ENCODE data around the gene FTL. TPM values are rescaled to one million over a fixed set of nuclear protein-coding genes. Genes with fewer than 3 reads are reported as not detected.

The FTL gene
- total and polyA plus RNA-seq, 4 donors = 2,528 to 16,395 (median 12,201) TPM

GRCh38 chr19:48970139-48970766 is 5.1 kb downstream of the FTL start:
- Histone ChIP-seq H3K36me3 (ENCODE audit: control insufficient read depth in 4 of 4, insufficient read depth in 3 of 4, low read depth in 1 of 4, low read length in 3 of 4) (peaks cover 5 to 18% (median 14%) of the 10 kb centered on the region in 4 donors), H3K9me3 (ENCODE audit: control insufficient read depth in 4 of 4, low read length in 3 of 4) (no peaks in the 10 kb centered on the region), H3K4me3 (ENCODE audit: low read depth in 1 of 3, low read length in 3 of 3) (no peak overlapping the region), H3K9ac (ENCODE audit: low read depth in 1 of 2, low read length in 2 of 2) (no peak overlapping the region), H3K27ac (ENCODE audit: low read depth in 1 of 2, low read length in 2 of 2) (no peak overlapping the region), H3K27me3 (ENCODE audit: control insufficient read depth in 4 of 4, insufficient read depth in 4 of 4, low read length in 3 of 4) (no peaks in the 10 kb centered on the region), H3K4me1 (ENCODE audit: control insufficient read depth in 4 of 4, insufficient read depth in 4 of 4, low read length in 3 of 4) (peaks cover 0 to 19% (median 15%) of the 10 kb centered on the region in 4 donors)
- WGBS = 93% methylated on average over 23 of the region's 23 CpGs
- DNase-seq (ENCODE audit: low spot score) = no peak
- TF ChIP-seq RXRA (IDR thresholded peaks at IDR 0.05) (no peak), RAD21 (IDR thresholded peaks at IDR 0.05) (no peak), TAF1 (conservative IDR thresholded peaks at IDR 0.05) (no peak), NR2F2 (IDR thresholded peaks at IDR 0.05) (no peak), HNF4A (conservative IDR thresholded peaks at IDR 0.05) (no peak), FOXA2 (IDR thresholded peaks at IDR 0.05) (no peak), CTCF (IDR thresholded peaks at IDR 0.05; ENCODE audit: low read depth, low read length, missing input control) (no peak), YY1 (IDR thresholded peaks at IDR 0.05) (no peak), ATF3 (IDR thresholded peaks at IDR 0.05) (no peak)

GRCh38 chr19:48970923-48971395 is 5.8 kb downstream of the FTL start:
- DNase-seq (ENCODE audit: low spot score) = peak; percentile 92
- Histone ChIP-seq H3K9ac (ENCODE audit: low read depth in 1 of 2, low read length in 2 of 2) (no peak overlapping the region), H3K4me1 (ENCODE audit: control insufficient read depth in 4 of 4, insufficient read depth in 4 of 4, low read length in 3 of 4) (peaks cover 0 to 18% (median 15%) of the 10 kb centered on the region in 4 donors), H3K27ac (ENCODE audit: low read depth in 1 of 2, low read length in 2 of 2) (no peak overlapping the region), H3K9me3 (ENCODE audit: control insufficient read depth in 4 of 4, low read length in 3 of 4) (no peaks in the 10 kb centered on the region), H3K27me3 (ENCODE audit: control insufficient read depth in 4 of 4, insufficient read depth in 4 of 4, low read length in 3 of 4) (no peaks in the 10 kb centered on the region), H3K36me3 (ENCODE audit: control insufficient read depth in 4 of 4, insufficient read depth in 3 of 4, low read depth in 1 of 4, low read length in 3 of 4) (peaks cover 5 to 20% (median 14%) of the 10 kb centered on the region in 4 donors), H3K4me3 (ENCODE audit: low read depth in 1 of 3, low read length in 3 of 3) (no peak overlapping the region)
- 29% methylated on average over 19 of the region's 19 CpGs for WGBS
- TF ChIP-seq FOXA1 (IDR thresholded peaks at IDR 0.05) = no peak
- peak; percentile 83 for TF ChIP-seq CTCF (IDR thresholded peaks at IDR 0.05; ENCODE audit: low read depth, low read length, missing input control)
- TF ChIP-seq RAD21 (IDR thresholded peaks at IDR 0.05) = peak; percentile 89 to 92

- H3K4me3 ChIP-seq (ENCODE audit: low read depth in 1 of 3, low read length in 3 of 3) = no peak overlapping the region
- H3K4me1 ChIP-seq (ENCODE audit: control insufficient read depth in 4 of 4, insufficient read depth in 4 of 4, low read length in 3 of 4) = no peaks in the 10 kb centered on the region
- H3K9me3 ChIP-seq (ENCODE audit: control insufficient read depth in 4 of 4, low read length in 3 of 4) = no peaks in the 10 kb centered on the region
- peaks cover 1 to 31% (median 12%) of the 10 kb centered on the region in 4 donors for H3K36me3 ChIP-seq (ENCODE audit: control insufficient read depth in 4 of 4, insufficient read depth in 3 of 4, low read depth in 1 of 4, low read length in 3 of 4)
- DNase-seq (ENCODE audit: low spot score) = peak; percentile 52
- H3K9ac ChIP-seq (ENCODE audit: low read depth in 1 of 2, low read length in 2 of 2) = no peak overlapping the region
- H3K27me3 ChIP-seq (ENCODE audit: control insufficient read depth in 4 of 4, insufficient read depth in 4 of 4, low read length in 3 of 4) = no peaks in the 10 kb centered on the region
- WGBS = 94% methylated on average over 13 of the region's 13 CpGs
- no peak overlapping the region for H3K27ac ChIP-seq (ENCODE audit: low read depth in 1 of 2, low read length in 2 of 2)
- TF ChIP-seq YY1 (IDR thresholded peaks at IDR 0.05) (no peak), HNF4A (conservative IDR thresholded peaks at IDR 0.05) (no peak), TAF1 (conservative IDR thresholded peaks at IDR 0.05) (no peak), SP1 (IDR thresholded peaks at IDR 0.05) (no peak), ATF3 (IDR thresholded peaks at IDR 0.05) (no peak), CTCF (IDR thresholded peaks at IDR 0.05; ENCODE audit: low read depth, low read length, missing input control) (no peak), GABPA (IDR thresholded peaks at IDR 0.05 in 1 of 2, conservative IDR thresholded peaks at IDR 0.05 in 1 of 2) (no peak), RAD21 (IDR thresholded peaks at IDR 0.05) (no peak), NR2F2 (IDR thresholded peaks at IDR 0.05) (no peak), HNF4G (IDR thresholded peaks at IDR 0.05) (no peak), EGR1 (IDR thresholded peaks at IDR 0.05; ENCODE audit: low read depth in 2 of 2) (no peak)
- TF ChIP-seq, protein P1, sequence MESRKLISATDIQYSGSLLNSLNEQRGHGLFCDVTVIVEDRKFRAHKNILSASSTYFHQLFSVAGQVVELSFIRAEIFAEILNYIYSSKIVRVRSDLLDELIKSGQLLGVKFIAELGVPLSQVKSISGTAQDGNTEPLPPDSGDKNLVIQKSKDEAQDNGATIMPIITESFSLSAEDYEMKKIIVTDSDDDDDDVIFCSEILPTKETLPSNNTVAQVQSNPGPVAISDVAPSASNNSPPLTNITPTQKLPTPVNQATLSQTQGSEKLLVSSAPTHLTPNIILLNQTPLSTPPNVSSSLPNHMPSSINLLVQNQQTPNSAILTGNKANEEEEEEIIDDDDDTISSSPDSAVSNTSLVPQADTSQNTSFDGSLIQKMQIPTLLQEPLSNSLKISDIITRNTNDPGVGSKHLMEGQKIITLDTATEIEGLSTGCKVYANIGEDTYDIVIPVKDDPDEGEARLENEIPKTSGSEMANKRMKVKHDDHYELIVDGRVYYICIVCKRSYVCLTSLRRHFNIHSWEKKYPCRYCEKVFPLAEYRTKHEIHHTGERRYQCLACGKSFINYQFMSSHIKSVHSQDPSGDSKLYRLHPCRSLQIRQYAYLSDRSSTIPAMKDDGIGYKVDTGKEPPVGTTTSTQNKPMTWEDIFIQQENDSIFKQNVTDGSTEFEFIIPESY (IDR thresholded peaks at IDR 0.05) = no peak
These were observed 11.1 kb downstream of the FTL start for GRCh38 chr19:48975947-48976847.
